ENCODE data around the gene PAX5.

The PAX5 gene

GRCh38 chr9:36960575-36960955 lies 73.5 kb downstream of the PAX5 start:
- no peak for DNase-seq (ENCODE audit: low read depth)

- no peak for DNase-seq (ENCODE audit: low read depth)
Measured at GRCh38 chr9:36959681-36960574, 74.1 kb downstream of the PAX5 start.

GRCh38 chr9:36956908-36957307 lies 77.2 kb downstream of the PAX5 start:
- no peak for DNase-seq (ENCODE audit: low read depth)

- DNase-seq (ENCODE audit: low read depth), result no peak
Measured at GRCh38 chr9:36950389-36950788, 83.7 kb downstream of the PAX5 start.

GRCh38 chr9:36949466-36949865 lies 84.6 kb downstream of the PAX5 start:
- no peak for DNase-seq (ENCODE audit: low read depth)

- no peak for DNase-seq (ENCODE audit: low read depth)
Measured at GRCh38 chr9:36948051-36948450, 86.0 kb downstream of the PAX5 start.

- DNase-seq (ENCODE audit: low read depth), result peak; percentile 76
Measured at GRCh38 chr9:36946653-36947052, 87.4 kb downstream of the PAX5 start.

GRCh38 chr9:36945999-36946398 lies 88.1 kb downstream of the PAX5 start:
- DNase-seq (ENCODE audit: low read depth), result no peak

GRCh38 chr9:36942891-36943290 lies 91.2 kb downstream of the PAX5 start:
- DNase-seq (ENCODE audit: low read depth), result no peak

GRCh38 chr9:36941441-36941840 lies 92.6 kb downstream of the PAX5 start:
- no peak for DNase-seq (ENCODE audit: low read depth)

GRCh38 chr9:36940881-36941280 lies 93.2 kb downstream of the PAX5 start:
- DNase-seq (ENCODE audit: low read depth), result no peak

- DNase-seq (ENCODE audit: low read depth), result no peak
Measured at GRCh38 chr9:36940500-36940853, 93.6 kb downstream of the PAX5 start.

GRCh38 chr9:36939655-36940499 lies 94.2 kb downstream of the PAX5 start:
- DNase-seq (ENCODE audit: low read depth), result no peak

GRCh38 chr9:36939214-36939613 lies 94.9 kb downstream of the PAX5 start:
- no peak for DNase-seq (ENCODE audit: low read depth)

GRCh38 chr9:36938617-36939016 lies 95.5 kb downstream of the PAX5 start:
- no peak for DNase-seq (ENCODE audit: low read depth)

GRCh38 chr9:36937951-36938350 lies 96.1 kb downstream of the PAX5 start:
- DNase-seq (ENCODE audit: low read depth), result no peak

GRCh38 chr9:36937346-36937745 lies 96.7 kb downstream of the PAX5 start:
- DNase-seq (ENCODE audit: low read depth), result no peak

- DNase-seq (ENCODE audit: low read depth), result no peak
Measured at GRCh38 chr9:36936498-36936831, 97.6 kb downstream of the PAX5 start.

- no peak for DNase-seq (ENCODE audit: low read depth)
Measured at GRCh38 chr9:36935768-36936497, 98.1 kb downstream of the PAX5 start.

- DNase-seq (ENCODE audit: low read depth), result no peak
Measured at GRCh38 chr9:36935332-36935731, 98.7 kb downstream of the PAX5 start.

- DNase-seq (ENCODE audit: low read depth), result no peak
Measured at GRCh38 chr9:36934478-36935065, 99.5 kb downstream of the PAX5 start.

- DNase-seq (ENCODE audit: low read depth), result no peak
Measured at GRCh38 chr9:36933676-36934215, 100.3 kb downstream of the PAX5 start.

Measured in stromal cell of bone marrow (primary cell).